ENCODE results near the gene KDM1A. TPM values are rescaled to one million over a fixed set of nuclear protein-coding genes. Genes with fewer than 3 reads are reported as not detected.

Gene KDM1A
- total RNA-seq, 4 donors from 2014 or later: 44.4 to 56.5 (median 52.2) TPM

- Histone ChIP-seq H3K27ac (peak overlapping the region in 2 of 4 donors; percentile 50 to 52), H3K9me3 (no peaks in the 10 kb centered on the region), H3K36me3 (no peaks in the 10 kb centered on the region), H3K4me1 (peaks cover 0 to 68% (median 23%) of the 10 kb centered on the region in 4 donors), H3K27me3 (no peaks in the 10 kb centered on the region), H3K4me3 (peak overlapping the region in 1 of 4 donors; percentile 28)
- WGBS, 2 donors: 77 to 86% methylated on average over 8 of the region's 8 CpGs
- no peak for TF ChIP-seq POLR2A (IDR thresholded peaks at IDR 0.05)
- no peak for TF ChIP-seq EP300 (IDR thresholded peaks at IDR 0.05)
- no peak for DNase-seq (ENCODE audit: low spot score in 2 of 2)
These were observed 99.9 kb downstream of the KDM1A start for GRCh38 chr1:23118957-23119792.

- no peak overlapping the region for H3K27ac ChIP-seq
- DNase-seq (ENCODE audit: low spot score in 2 of 2): no peak
- H3K9me3 ChIP-seq: no peaks in the 10 kb centered on the region
- TF ChIP-seq EP300 (IDR thresholded peaks at IDR 0.05) (no peak), CTCF (IDR thresholded peaks at IDR 0.05) (no peak), POLR2A (IDR thresholded peaks at IDR 0.05) (no peak)
- no peak overlapping the region for H3K4me3 ChIP-seq
- H3K27me3 ChIP-seq: no peaks in the 10 kb centered on the region
- H3K36me3 ChIP-seq: no peaks in the 10 kb centered on the region
- 92 to 94% methylated on average over 3 of the region's 3 CpGs for WGBS, 2 donors
- H3K4me1 ChIP-seq: peaks cover 0 to 59% (median 19%) of the 10 kb centered on the region in 4 donors
These were observed 101.1 kb downstream of the KDM1A start for GRCh38 chr1:23120383-23120782.

- TF ChIP-seq POLR2A (IDR thresholded peaks at IDR 0.05): no peak
- TF ChIP-seq EP300 (IDR thresholded peaks at IDR 0.05): no peak
- no peak for TF ChIP-seq CTCF (IDR thresholded peaks at IDR 0.05)
- H3K36me3 ChIP-seq: no peaks in the 10 kb centered on the region
- H3K4me1 ChIP-seq: peaks cover 0 to 54% (median 16%) of the 10 kb centered on the region in 4 donors
- H3K4me3 ChIP-seq: no peak overlapping the region
- H3K27me3 ChIP-seq: no peaks in the 10 kb centered on the region
- peak overlapping the region in 1 of 4 donors; percentile 30 for H3K27ac ChIP-seq
- 18 to 19% methylated on average over 4 of the region's 4 CpGs for WGBS, 2 donors
- H3K9me3 ChIP-seq: no peaks in the 10 kb centered on the region
- no peak for DNase-seq (ENCODE audit: low spot score in 2 of 2)
These were observed 102.9 kb downstream of the KDM1A start for GRCh38 chr1:23122023-23122748.

- no peak for DNase-seq (ENCODE audit: low spot score in 2 of 2)
- 48 to 64% methylated on average over 4 of the region's 4 CpGs for WGBS, 2 donors
- no peaks in the 10 kb centered on the region for H3K36me3 ChIP-seq
- H3K4me1 ChIP-seq: peaks cover 0 to 50% (median 16%) of the 10 kb centered on the region in 4 donors
- H3K27ac ChIP-seq: peak overlapping the region in 1 of 4 donors; percentile 30
- no peak overlapping the region for H3K4me3 ChIP-seq
- TF ChIP-seq EP300 (IDR thresholded peaks at IDR 0.05) (no peak), CTCF (IDR thresholded peaks at IDR 0.05) (no peak), POLR2A (IDR thresholded peaks at IDR 0.05) (no peak)
- H3K27me3 ChIP-seq: no peaks in the 10 kb centered on the region
- H3K9me3 ChIP-seq: no peaks in the 10 kb centered on the region
These were observed 103.5 kb downstream of the KDM1A start for GRCh38 chr1:23122796-23123195.

GRCh38 chr1:23123528-23123927, 104.3 kb downstream of the KDM1A start:
- Histone ChIP-seq H3K9me3 (no peaks in the 10 kb centered on the region), H3K4me1 (peaks cover 0 to 42% (median 15%) of the 10 kb centered on the region in 4 donors), H3K27ac (no peak overlapping the region)

More at GRCh38 chr1:23123528-23123927, 104.3 kb downstream of the KDM1A start:
- no peaks in the 10 kb centered on the region for H3K27me3 ChIP-seq
- no peak for DNase-seq (ENCODE audit: low spot score in 2 of 2)
- no peak overlapping the region for H3K4me3 ChIP-seq
- TF ChIP-seq POLR2A (IDR thresholded peaks at IDR 0.05): no peak
- TF ChIP-seq EP300 (IDR thresholded peaks at IDR 0.05): no peak
- no peak for TF ChIP-seq CTCF (IDR thresholded peaks at IDR 0.05)
- H3K36me3 ChIP-seq: no peaks in the 10 kb centered on the region

All from tibial nerve (tissue), 4 donors.